ENCODE results near the gene MAP1LC3B2.

Gene MAP1LC3B2

DNA sequence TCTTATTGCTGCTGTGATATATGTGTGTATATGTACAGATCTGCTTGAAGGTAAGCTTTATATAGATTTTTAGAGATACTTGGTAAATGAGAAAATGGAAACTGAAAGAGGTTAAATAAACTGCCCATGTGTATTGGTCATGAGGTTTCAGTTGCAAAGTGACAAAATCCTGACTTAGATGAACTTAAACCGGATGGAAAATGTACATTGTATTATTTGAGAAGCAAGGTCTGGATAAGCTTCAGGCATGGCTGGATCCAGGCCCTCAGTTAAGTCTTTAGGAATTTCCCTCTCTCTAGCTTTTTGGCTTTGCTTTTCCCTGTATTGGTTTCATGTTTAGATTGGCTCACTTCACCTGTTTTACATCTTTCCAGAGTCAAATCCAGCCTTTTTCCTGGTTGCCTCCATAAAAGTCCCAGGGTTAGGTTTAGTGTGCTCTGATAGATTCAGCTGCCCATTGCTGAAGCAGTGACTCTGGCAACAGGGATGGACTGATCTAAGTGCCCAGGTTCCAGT is 21.0 kb upstream of the MAP1LC3B2 start:
- no peak for DNase-seq (ENCODE audit: low spot score)

DNA sequence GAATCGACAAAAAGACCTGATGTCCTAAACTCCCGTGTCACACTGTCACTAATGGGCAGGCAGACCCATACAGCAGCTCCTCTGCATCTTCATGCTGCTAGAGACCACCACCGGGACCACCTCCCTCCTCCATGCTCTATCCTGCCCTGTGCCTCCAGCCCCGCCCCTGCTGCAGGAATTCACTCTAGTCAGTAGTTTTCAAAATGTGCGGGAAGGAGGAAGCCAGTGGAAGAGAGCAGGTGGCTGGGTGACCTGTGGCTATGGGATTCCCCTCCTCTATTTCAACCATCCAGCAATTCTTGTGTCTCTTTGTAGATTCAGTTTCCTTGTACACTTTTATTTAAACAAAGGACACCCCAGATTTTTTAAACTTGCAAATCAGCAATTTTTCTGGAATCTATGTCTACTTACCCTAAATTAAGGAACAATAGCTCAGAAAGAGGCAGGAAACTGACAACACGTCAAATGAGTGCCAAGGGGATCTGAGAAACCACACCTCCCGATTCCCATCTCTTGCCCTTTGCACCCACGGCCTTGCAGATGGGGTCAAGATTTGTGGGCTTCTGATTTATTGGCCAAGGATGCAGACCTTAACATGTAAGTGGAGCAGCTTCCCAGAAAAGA is 20.4 kb upstream of the MAP1LC3B2 start:
- DNase-seq (ENCODE audit: low spot score) = no peak

DNA sequence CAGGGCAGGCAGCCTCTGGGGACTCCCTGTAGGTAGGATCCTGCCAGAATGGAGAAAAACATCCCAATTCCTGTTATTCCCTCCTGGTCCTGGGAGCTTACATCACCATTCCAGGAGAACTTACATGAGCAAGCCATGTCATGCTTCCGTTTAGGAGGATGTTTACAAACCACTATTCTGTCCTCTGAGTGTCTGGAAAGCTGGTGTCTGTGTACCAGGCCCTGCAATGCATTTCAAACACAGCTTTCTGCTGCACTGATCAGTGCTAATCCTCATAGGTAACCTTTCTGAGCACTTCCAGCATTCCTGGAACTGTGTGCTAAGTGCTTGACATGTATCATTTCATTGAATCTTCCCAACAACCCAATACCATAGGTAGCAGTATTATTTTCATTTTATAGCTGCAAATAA is 19.8 kb upstream of the MAP1LC3B2 start:
- DNase-seq (ENCODE audit: low spot score) = no peak

DNA sequence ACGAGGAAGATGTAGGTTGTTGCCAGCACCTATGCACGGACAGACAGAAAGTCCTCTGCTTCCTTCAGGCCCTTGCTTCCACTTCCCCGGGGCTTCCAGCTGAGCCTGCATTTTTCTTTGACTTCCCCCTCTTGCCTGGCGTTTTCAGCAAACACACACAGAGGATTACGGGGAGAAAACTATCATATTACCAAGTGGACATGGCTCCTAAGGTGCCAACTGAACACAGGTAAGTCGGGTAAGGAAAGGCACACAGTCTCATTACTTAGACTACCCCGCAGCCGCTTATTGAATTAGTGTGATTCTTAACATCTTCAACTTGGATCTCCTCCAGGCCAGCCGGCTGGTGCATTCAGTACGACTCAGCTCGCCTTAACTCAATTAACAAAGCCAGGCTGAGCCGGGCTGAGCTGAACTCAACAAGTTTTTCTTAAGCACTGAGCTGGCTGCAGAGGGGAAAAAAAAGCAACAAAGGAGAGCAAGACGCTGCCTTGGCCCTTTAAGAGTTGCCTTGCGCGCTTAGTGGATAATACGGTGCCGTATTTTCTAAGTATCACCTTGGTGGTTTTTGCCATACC is 19.2 kb upstream of the MAP1LC3B2 start:
- DNase-seq (ENCODE audit: low spot score) = peak; percentile 79

DNA sequence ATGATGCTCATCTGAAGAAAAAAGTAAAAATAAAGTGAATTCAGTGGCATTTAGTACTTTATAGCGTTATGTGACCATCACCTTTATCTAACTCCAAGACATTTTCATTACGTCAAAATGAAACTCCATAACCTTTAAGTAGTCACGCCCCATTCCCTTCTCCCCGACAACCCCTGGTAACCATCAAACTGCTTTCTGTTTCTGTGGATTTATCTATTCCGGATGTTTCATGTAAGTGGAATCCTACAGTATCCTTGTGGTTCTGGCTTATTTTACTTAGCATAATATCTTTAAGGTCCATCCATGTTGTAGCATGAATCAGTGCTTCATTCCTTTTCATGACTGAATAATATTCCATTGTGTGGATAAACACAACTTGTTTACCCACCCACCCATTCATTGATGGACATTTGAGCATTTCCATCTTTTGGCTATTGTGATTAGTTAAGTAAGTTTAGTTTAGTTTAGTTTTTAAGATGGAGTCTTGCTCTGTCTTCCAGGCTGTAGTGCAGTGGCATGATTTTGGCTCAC is 18.5 kb upstream of the MAP1LC3B2 start:
- DNase-seq (ENCODE audit: low spot score) = no peak

DNA sequence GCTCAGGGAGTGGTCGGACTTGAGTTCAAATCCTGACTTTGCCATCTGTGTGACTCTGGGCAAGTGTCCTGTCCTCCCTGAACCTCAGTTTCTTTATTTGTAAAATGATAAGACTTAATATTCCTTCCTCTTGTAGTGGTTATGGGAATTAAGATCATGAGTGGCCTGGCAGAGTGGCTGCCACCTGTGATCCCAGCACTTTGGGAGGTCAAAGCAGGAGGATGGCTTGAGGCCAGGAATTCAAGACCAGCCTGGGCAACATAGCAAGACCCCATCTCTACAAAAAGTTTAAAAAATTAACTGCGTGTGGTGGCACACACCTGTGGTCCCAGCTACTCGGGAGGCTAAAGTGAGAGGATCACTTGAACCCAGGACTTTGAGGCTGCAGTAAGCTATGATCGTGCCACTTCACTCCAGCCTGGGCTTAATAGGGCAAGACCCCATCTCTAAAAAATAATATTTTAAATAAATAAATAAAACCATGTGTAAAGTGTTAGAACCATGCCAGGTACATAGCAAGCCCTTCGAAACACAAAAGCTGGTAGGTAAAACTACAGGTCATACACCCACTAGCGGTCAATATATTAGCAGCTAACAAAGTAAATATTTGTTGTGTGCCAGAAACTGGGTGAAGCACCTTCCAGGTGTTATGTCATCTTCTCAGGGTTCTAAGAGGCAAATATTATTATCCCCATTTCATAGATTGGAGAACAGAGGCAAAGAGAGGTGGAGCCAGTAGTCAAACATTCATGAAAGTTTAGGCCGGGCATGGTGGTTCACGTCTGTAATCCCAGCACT is 17.4 kb upstream of the MAP1LC3B2 start:
- DNase-seq (ENCODE audit: low spot score) = no peak

DNA sequence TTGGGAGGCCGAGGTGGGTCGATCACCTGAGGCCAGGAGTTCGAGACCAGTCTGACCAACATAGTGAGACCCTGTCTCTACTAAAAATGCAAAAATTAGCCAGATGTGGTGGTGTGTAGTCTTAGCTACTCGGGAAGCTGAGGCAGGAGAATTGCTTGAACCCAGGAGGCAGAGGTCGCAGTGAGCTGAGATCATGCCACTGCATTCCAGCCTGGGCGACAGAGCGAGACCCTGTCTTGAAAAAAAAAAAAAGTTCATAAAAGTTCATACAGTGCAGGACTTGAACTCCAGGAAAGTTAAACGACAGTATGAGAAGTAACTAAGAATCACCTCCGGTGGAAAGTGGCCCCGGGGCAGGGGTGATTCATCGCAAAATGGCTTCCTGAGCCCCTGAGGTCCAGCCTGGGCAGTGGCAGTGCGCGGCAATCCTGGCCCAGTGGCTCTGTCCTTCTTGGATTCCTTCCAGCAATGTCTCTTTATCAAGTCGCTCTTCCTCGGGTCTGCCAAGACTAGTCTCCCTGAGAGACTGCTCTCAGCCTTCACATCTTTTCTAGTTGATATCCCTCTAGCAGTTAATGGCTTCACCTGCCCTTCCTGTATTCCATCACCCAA is 16.7 kb upstream of the MAP1LC3B2 start:
- no peak for DNase-seq (ENCODE audit: low spot score)

DNA sequence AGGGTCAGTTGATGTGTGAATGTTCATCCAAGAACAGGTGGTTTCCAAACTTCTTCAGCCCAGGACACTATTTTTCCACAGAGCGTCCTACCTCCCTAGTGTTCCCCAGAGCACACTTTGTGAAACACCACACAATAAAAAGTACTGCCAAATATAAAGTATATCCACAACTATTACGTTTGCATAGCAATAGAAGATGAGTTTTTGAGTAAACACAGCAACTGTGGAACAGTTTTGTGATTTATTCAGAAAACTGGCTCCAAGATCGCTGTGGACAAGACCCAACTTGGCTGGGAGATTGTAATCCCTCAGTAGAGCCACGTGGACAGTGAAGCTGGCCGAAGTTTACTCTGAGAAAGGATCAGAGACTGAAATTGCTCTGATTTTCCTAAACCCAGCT is 14.5 kb upstream of the MAP1LC3B2 start:
- DNase-seq (ENCODE audit: low spot score) = no peak

DNA sequence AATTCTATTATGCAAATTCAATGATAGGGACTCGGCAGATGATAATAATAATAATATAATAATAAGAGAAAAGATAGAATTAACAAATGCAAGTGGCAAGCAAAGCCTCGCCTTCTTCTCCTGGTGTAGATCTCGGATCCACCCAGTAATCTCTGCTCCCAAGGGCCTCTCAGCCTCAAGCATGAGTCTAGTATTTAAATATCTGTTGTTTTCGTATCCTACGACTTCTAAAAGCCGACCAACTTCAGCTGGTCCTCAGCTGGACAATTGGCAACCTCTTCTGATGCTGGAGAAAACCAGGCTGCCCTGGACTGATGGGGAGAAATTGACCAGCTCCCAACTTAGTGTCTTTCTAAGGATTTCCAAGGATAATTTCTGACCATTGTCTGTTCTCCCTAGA is 14.0 kb upstream of the MAP1LC3B2 start:
- no peak for DNase-seq (ENCODE audit: low spot score)

DNA sequence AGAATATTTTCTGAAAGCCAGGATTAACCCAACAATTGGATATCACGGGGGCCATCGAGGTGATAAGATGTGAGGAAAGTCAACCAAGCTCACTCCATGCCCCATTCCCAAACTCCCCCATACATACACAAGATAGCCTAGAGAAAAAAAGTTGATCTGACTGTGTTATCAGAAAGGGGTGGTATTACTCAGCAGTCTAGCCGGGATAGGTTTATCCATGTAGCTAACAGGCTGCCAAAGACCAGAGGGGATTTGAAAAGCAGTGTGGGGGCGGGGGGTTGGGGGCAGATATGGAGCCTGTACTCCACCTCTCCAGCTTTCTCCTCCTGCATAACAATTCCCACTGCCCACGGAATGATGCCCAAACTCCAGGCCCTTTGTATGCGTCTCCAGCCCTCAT is 13.2 kb upstream of the MAP1LC3B2 start:
- DNase-seq (ENCODE audit: low spot score) = no peak

DNA sequence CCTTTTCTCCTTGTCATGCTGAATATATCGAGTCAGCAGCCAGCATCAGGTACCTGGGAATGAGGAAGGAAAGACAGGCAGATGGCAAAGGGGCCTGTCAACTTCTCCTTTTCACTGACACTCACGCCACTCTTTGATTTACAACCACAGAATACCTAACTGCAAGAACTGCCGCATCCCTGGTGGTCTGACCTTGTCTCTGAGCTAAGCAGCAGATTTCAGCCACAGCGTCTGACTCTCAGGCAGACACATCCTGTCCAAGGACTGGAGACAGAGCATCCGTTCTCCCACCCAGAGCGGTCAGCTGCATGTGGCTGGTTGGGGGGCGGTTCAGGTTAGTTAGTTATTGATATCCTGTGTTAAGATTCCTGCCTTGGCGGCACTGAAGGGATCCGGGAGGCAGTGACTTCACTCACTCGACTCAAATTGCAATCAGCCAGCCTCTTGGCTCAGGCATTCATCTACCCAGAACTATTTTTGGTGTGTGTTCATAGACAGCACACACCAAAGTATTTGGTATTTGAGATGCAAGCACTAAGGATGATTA is 11.2 kb upstream of the MAP1LC3B2 start:
- no peak for DNase-seq (ENCODE audit: low spot score)

DNA sequence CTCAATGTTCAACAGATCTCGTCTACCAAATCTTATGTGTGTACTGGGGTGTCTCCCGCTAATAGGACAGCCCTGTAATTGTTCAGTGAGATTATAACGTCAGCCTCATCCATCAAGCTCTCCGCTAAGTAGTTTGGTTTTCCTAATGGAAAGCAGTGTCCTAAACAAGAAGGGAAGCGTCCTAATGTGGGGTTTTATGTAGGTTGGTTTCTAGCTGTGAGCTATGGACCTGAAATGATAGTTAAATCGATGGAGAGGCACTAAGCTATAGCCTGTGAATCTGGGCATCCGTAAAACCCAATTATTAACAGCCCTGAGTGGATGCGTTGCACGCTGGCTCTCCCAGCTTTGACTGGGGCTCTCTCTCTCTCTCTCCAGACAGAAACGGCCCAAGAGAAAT is 9.2 kb upstream of the MAP1LC3B2 start:
- DNase-seq (ENCODE audit: low spot score) = no peak

DNA sequence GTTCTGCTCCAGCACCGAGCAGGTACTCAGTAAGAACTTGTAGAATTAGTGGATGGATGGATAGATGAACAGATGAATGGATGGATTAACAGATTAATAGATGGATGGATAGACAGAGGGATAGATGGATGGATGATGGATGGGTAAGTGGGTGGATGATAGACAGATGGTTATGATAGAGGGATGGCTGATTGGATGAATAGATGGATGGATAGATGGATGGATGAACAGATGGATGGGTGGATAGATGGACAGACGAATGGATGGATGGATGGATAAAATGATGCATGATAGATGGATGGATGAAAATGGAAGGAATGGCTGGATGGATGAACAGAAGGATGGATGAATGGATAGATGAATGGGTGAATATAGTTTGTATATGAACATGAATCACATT is 8.0 kb upstream of the MAP1LC3B2 start:
- DNase-seq (ENCODE audit: low spot score) = no peak

DNA sequence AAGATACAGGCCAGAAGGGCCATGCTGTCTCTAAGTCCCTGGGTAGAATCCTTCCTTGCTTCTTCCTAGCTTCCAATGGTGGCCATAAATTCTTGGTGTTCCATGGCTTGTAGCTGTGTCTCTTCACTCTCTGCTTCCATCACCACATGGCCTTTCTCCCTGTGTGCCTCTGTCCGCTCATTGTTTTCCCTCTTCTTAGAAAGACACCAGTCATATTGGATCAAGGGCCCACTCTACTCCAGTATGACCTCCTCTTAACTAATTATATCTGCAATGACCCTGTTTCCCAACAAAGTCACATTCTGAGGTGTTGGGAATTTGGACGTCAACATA is 7.6 kb upstream of the MAP1LC3B2 start:
- no peak for DNase-seq (ENCODE audit: low spot score)

DNA sequence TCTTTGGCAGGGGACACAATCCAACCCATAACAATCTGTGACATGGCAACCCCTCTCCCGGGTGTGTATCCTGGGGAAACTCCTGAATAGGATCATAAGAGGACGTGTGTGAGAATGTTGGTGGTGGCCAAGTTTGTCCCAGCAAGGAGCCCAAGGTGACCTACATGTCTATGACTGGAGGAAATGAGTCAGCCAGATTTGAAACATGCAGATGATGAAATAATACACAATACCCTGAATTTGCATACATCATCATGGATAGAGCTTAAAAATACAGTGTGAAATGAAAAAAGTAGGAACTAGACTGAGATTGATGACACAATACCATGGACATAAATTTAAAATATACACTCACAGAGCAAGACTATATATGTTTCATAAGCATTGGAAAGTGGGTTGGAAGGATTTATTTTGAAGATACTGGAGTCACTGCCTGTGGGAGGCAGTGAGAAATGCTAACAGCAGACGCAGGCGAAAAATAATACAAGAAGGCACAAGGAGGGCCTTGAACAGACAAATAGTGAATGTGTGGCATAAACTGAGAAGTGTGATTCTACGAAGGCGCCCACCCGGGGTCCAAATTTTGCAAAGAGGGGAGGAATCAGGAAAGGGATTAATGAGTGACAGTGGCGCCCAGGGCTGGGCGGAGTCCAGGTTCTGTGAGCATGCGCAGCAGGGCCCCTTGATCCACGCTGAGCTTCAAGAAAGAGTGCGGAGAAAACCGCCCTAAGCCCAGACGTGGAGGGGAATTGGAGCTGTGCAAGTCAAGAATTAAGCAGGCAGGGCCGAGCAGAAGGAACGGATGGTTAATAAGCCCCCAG is 7.0 kb upstream of the MAP1LC3B2 start:
- no peak for DNase-seq (ENCODE audit: low spot score)

DNA sequence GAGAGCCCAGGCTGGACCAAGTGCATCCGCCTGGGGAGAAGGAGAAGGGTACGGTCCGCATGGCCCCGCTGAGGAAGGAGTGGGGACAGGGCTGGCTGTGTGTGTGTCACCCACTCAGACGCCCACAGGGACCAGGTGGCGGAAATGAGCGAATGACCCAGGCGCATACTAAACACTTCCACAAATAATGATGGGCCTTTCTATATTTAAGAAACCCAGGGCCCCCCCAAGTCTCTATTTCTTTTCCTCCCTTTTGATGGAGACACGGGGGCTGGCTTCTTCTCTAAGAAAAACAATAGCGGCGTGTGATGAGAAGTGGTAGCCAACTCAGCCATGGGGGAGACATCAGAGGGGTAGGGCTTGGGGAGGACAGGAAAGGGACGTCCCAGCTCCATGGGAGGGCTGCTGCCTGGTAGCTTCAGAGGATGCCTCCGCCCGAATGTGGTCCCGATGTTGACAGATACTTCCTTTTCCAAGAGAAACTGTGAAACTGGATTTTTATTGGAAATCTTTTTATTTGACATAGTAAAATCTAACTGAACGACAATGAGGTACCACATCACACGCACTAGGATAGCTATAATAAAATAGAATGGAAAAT is 6.3 kb upstream of the MAP1LC3B2 start:
- DNase-seq (ENCODE audit: low spot score) = no peak

DNA sequence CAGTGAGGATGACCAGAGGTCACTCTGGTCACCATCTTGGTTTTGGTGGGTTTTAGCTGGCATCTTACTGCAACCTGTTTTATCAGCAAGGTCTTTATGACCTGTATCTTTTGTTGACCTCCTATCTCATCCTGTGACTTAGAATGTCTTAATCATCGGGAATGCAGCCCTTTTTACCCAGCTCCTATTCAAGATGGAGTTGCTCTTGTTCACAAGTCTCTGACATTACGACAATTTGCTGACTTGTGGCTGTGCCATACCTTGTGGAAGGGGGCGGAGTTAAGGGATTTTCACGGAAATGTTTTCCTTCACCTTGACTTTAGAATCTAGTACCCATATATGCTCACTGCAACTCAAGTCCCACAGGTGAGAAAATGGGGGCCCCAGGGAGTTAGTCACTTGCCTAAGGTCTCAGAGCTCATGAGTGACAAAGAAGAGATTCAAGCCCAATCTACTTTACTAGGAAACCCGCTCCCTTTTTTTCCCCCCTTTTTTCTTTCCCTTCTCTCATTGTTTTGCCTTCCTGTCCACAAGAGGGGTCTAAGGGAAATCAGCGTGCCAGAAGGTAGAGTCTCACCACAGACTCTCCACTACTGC is 2.7 kb upstream of the MAP1LC3B2 start:
- DNase-seq (ENCODE audit: low spot score) = no peak

DNA sequence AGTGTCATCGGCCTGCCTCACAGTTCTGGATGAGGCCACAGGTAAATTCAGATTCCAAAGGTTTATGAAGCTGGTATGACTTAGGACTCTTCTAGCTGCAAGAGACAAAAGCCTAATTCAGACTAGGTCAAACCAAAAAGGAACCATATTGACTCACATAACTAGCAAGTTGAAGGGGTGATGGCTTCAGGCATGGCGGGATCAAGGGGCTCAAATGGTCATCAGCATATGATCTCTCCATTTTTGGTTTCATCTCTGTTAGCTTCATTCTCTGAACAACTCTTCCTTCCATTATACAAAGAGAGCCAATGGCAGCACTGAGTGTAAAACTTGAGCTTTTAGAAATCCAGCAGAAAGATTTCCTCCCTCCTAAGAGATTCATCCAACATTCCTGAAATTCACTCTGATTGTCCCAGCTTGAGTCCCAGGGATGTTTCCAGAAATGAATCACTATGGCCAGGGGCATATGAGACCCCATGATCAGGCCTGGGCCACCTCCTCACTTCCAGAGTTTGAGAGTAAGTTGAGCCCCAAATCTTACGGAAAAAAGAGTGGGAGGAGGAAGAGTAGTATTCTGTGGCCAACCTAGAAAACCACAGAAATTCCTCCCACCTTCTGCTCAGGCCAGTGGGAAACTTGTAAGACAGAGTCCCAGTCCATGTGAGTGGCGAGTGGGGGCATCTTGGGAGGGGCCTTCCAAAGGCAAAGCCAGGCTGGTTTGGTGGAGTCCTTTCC is 2.0 kb upstream of the MAP1LC3B2 start:
- no peak for DNase-seq (ENCODE audit: low spot score)

DNA sequence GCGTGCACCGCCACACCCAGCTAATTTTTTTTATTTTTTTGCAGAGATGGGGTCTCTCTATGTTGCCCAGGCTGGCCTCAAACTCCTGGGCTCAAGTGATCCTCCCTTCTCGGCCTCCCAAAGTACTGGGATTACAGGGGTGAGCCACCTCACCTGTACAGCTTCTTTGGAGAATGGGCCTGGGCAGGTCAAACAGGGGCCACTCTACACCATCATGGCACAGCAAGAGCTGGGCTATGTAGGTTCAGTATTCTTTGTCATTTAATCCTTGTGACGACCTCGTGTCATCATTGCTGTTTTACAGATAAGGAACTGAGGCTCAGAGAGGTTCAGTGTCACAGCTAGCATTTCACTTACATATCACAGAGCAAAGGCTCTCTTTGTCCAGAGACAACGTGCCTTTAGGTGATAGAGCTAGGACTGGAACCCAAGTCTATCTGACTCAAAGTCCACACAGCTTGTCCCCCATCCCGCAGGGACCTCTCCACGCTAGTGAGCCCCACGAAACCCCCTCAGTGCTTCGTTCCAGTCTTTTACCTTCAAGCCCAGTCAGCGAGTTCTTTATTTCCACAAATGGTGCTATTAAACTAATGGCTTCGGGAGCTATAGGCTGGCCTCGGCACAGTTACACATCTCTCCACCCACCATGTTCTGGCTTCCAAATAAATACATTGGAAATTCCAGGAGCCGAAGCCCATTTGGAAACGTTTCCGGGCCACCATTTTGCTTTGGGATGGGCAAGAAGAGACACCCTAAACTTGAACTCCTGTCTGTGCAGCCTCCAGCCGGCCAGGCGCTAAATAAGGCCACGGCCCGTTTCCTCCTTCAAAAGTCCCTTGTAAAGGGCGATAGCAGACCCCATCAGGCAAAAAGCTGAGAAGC is 660 bp upstream of the MAP1LC3B2 start:
- DNase-seq (ENCODE audit: low spot score) = no peak

Data from D341Med (cell line).